ENCODE data around the gene MRPL49. TPM values are rescaled to one million over a fixed set of nuclear protein-coding genes. Genes with fewer than 3 reads are reported as not detected.
A peak's percentile ranks its signal among the peaks of the same experiment; 100 is the strongest.

Gene MRPL49
- total and polyA plus RNA-seq, 5 donors = 24.8 to 37.7 (median 34.0) TPM

GRCh38 chr11:65103476-65103875, 18.6 kb upstream of the MRPL49 start:
- Histone ChIP-seq H3K4me3 (ENCODE audit: low read length) (no peak overlapping the region), H3K27ac (ENCODE audit: low read length) (peak overlapping the region; percentile 76), H3K27me3 (ENCODE audit: control insufficient read depth, insufficient read depth) (no peaks in the 10 kb centered on the region), H3K9me3 (ENCODE audit: control insufficient read depth, low read length) (no peaks in the 10 kb centered on the region), H3K4me1 (ENCODE audit: control insufficient read depth, insufficient read depth, low read length) (peaks cover 9% of the 10 kb centered on the region)
- DNase-seq (no peak), ATAC-seq (no peak)
- intact Hi-C loops (cut with DNase I) = no loop called here

- Histone ChIP-seq H3K27me3 (ENCODE audit: control insufficient read depth, insufficient read depth) (no peaks in the 10 kb centered on the region), H3K27ac (ENCODE audit: low read length) (peak overlapping the region; percentile 65), H3K4me1 (ENCODE audit: control insufficient read depth, insufficient read depth, low read length) (peaks cover 9% of the 10 kb centered on the region), H3K4me3 (ENCODE audit: low read length) (no peak overlapping the region), H3K9me3 (ENCODE audit: control insufficient read depth, low read length) (no peaks in the 10 kb centered on the region)
- DNase-seq (peak in 1 of 3 donors; percentile 65), ATAC-seq (no peak)
- 67% methylated on average over 4 of the region's 4 CpGs for WGBS
- intact Hi-C loops (cut with DNase I) = no loop called here
Measured at GRCh38 chr11:65104628-65105027, 17.5 kb upstream of the MRPL49 start.

GRCh38 chr11:65107078-65107477, 15.0 kb upstream of the MRPL49 start:
- H3K4me3 ChIP-seq (ENCODE audit: low read length) = no peak overlapping the region
- peaks cover 7% of the 10 kb centered on the region for H3K4me1 ChIP-seq (ENCODE audit: control insufficient read depth, insufficient read depth, low read length)
- no peaks in the 10 kb centered on the region for H3K27me3 ChIP-seq (ENCODE audit: control insufficient read depth, insufficient read depth)
- intact Hi-C loops (cut with DNase I) = no loop called here
- WGBS = 94% methylated on average over 15 of the region's 15 CpGs
- ATAC-seq (no peak), DNase-seq (peak in 1 of 3 donors; percentile 33)
- H3K9me3 ChIP-seq (ENCODE audit: control insufficient read depth, low read length) = no peaks in the 10 kb centered on the region
- H3K27ac ChIP-seq (ENCODE audit: low read length) = no peak overlapping the region

- DNase-seq = peak in 2 of 3 donors; percentile 61 to 62
- no peak for ATAC-seq
- Histone ChIP-seq H3K4me3 (ENCODE audit: low read length) (no peak overlapping the region), H3K27me3 (ENCODE audit: control insufficient read depth, insufficient read depth) (no peaks in the 10 kb centered on the region), H3K4me1 (ENCODE audit: control insufficient read depth, insufficient read depth, low read length) (peaks cover 2% of the 10 kb centered on the region), H3K9me3 (ENCODE audit: control insufficient read depth, low read length) (no peaks in the 10 kb centered on the region), H3K27ac (ENCODE audit: low read length) (no peak overlapping the region)
- intact Hi-C loops (cut with DNase I) = no loop called here
- 95% methylated on average over 52 of the region's 52 CpGs for WGBS
Measured at GRCh38 chr11:65107751-65108468, 14.2 kb upstream of the MRPL49 start.

- H3K27ac ChIP-seq (ENCODE audit: low read length) = no peak overlapping the region
- H3K4me1 ChIP-seq (ENCODE audit: control insufficient read depth, insufficient read depth, low read length) = no peaks in the 10 kb centered on the region
- ATAC-seq (no peak), DNase-seq (peak in 2 of 3 donors; percentile 22 to 61)
- no peaks in the 10 kb centered on the region for H3K27me3 ChIP-seq (ENCODE audit: control insufficient read depth, insufficient read depth)
- H3K4me3 ChIP-seq (ENCODE audit: low read length) = no peak overlapping the region
- intact Hi-C loops (cut with DNase I) = no loop called here
- no peaks in the 10 kb centered on the region for H3K9me3 ChIP-seq (ENCODE audit: control insufficient read depth, low read length)
- whole genome bisulfite sequencing = 90% methylated on average over 38 of the region's 38 CpGs
Measured at GRCh38 chr11:65108469-65109123, 13.5 kb upstream of the MRPL49 start.

GRCh38 chr11:65109231-65110198, 12.6 kb upstream of the MRPL49 start:
- Histone ChIP-seq H3K4me1 (ENCODE audit: control insufficient read depth, insufficient read depth, low read length) (no peaks in the 10 kb centered on the region), H3K27ac (ENCODE audit: low read length) (no peak overlapping the region), H3K9me3 (ENCODE audit: control insufficient read depth, low read length) (no peaks in the 10 kb centered on the region), H3K4me3 (ENCODE audit: low read length) (no peak overlapping the region), H3K27me3 (ENCODE audit: control insufficient read depth, insufficient read depth) (no peaks in the 10 kb centered on the region)
- ATAC-seq = no peak
- intact Hi-C loops (cut with DNase I) = loop anchor here in 2 of 4 donors (10.0 kb wide), 3 partner anchors 85 to 325 kb away; partner anchors contain the start of genes CDC42BPG (in 1 of the 2) and SNX15 (in 1 of the 2)
- DNase-seq = peak in 2 of 3 donors; percentile 60 to 62
- 87% methylated on average over 36 of the region's 36 CpGs for WGBS

- WGBS = 13% methylated on average over 18 of the region's 18 CpGs
- Histone ChIP-seq H3K9me3 (ENCODE audit: control insufficient read depth, low read length) (no peaks in the 10 kb centered on the region), H3K27me3 (ENCODE audit: control insufficient read depth, insufficient read depth) (no peaks in the 10 kb centered on the region), H3K4me3 (ENCODE audit: low read length) (no peak overlapping the region), H3K4me1 (ENCODE audit: control insufficient read depth, insufficient read depth, low read length) (no peaks in the 10 kb centered on the region), H3K27ac (ENCODE audit: low read length) (no peak overlapping the region)
- intact Hi-C loops (cut with DNase I) = loop anchor here in 2 of 4 donors (10.0 kb wide), 3 partner anchors 86 to 326 kb away; partner anchors contain the start of genes CDC42BPG (in 1 of the 2) and SNX15 (in 1 of the 2)
- peak; percentile 82 to 94 (median 92) for DNase-seq
- ATAC-seq = peak; percentile 25 to 39
Measured at GRCh38 chr11:65110354-65110861, 11.7 kb upstream of the MRPL49 start.

GRCh38 chr11:65111159-65111743, 10.9 kb upstream of the MRPL49 start:
- no peaks in the 10 kb centered on the region for H3K4me1 ChIP-seq (ENCODE audit: control insufficient read depth, insufficient read depth, low read length)
- intact Hi-C loops (cut with DNase I) = loop anchor here in 2 of 4 donors (10.0 kb wide), 3 partner anchors 86 to 326 kb away; partner anchors contain the start of genes CDC42BPG (in 1 of the 2) and SNX15 (in 1 of the 2)
- WGBS = 63% methylated on average over 31 of the region's 31 CpGs
- H3K27me3 ChIP-seq (ENCODE audit: control insufficient read depth, insufficient read depth) = no peaks in the 10 kb centered on the region
- peak in 1 of 2 donors; percentile 1 for ATAC-seq
- no peak for DNase-seq
- no peak overlapping the region for H3K4me3 ChIP-seq (ENCODE audit: low read length)
- no peak overlapping the region for H3K27ac ChIP-seq (ENCODE audit: low read length)
- no peaks in the 10 kb centered on the region for H3K9me3 ChIP-seq (ENCODE audit: control insufficient read depth, low read length)

- Histone ChIP-seq H3K4me3 (ENCODE audit: low read length) (peak within 1 kb of the TSS; percentile 53), H3K27me3 (ENCODE audit: control insufficient read depth, insufficient read depth) (no peaks in the 10 kb centered on the region), H3K4me1 (ENCODE audit: control insufficient read depth, insufficient read depth, low read length) (no peaks in the 10 kb centered on the region), H3K27ac (ENCODE audit: low read length) (peak within 1 kb of the TSS; percentile 56), H3K9me3 (ENCODE audit: control insufficient read depth, low read length) (no peaks in the 10 kb centered on the region)
- intact Hi-C loops (cut with DNase I) = loop anchor here in 2 of 4 donors (10.0 kb wide), 3 partner anchors 87 to 327 kb away; partner anchors contain the start of genes CDC42BPG (in 1 of the 2) and SNX15 (in 1 of the 2)
- ATAC-seq (peak; percentile 89), DNase-seq (peak; percentile 97 to 99 (median 98))
- WGBS = under 1% methylated on average over 64 of the region's 64 CpGs
Measured at GRCh38 chr11:65111744-65112545, 10.2 kb upstream of the MRPL49 start, which contains the start of gene TM7SF2. TSS of gene TM7SF2 (plus strand) at chr11:65111872. CDS start at chr11:65112016, 144 bp downstream.
